Ovary (tissue), 9 donors: ENCODE measurements around the gene RNPC3. TPM values are rescaled to one million over a fixed set of nuclear protein-coding genes. Genes with fewer than 3 reads are reported as not detected.

ENCODE experiments used
- DNase-seq, 5 donors: peaks; one replicate each; pipeline ENCODE4 v3.0.0-alpha.2; 2019 to 2020
- H3K27ac ChIP-seq, 2 donors: fragments of 200-600 bp; one replicate each; pipeline versions ENCODE4 v1.5.1 to v1.8.0; 2019 to 2022
- H3K27me3 ChIP-seq: fragments of 200-600 bp; one replicate; pipeline ENCODE4 v1.8.0; 2022
- H3K36me3 ChIP-seq: fragments of 200-600 bp; sonication (generic); one replicate; pipeline ENCODE4 v1.5.1; 2019
- H3K4me1 ChIP-seq: one replicate; pipeline ENCODE4 v1.8.1; 2013; ENCODE audit warnings: mild to moderate bottlenecking, moderate library complexity; ENCODE audit not compliant: insufficient read depth
- H3K4me3 ChIP-seq: fragments of 200-600 bp; sonication (generic); one replicate; pipeline ENCODE4 v1.5.1; 2017
- H3K9me3 ChIP-seq, 2 donors: fragments of 200-600 bp in 1 of 2; sonication (generic) in 1 of 2; one replicate each; pipeline versions ENCODE4 v1.5.1 to v1.8.1; 2013 to 2019; ENCODE audit warnings: mild to moderate bottlenecking in 1 of 2, moderate library complexity in 1 of 2
- EP300 ChIP-seq: sonication (generic); formaldehyde crosslinking; IDR thresholded peaks from one replicate; pipeline ENCODE4 v1.6.1; 2017; ENCODE audit warnings: antibody characterized with exemption
- POLR2A ChIP-seq: fragments of 450-650 bp; IDR thresholded peaks from one replicate; pipeline ENCODE4 v1.6.1; 2017; ENCODE audit warnings: antibody characterized with exemption, mild to moderate bottlenecking, moderate library complexity
- WGBS, 3 donors: extraction: QIAGEN DNeasy Blood & Tissue Kit in 1 of 3; methylation state at CpG; one replicate each; pipeline versions ENCODE4 v1.1.5 to v1.1.7; 2013 to 2017; 5-methylcytosine and 5-hydroxymethylcytosine counted together
- intact Hi-C, 4 donors: fragments of 100-400 bp; cut with DNase I; formaldehyde crosslinking; loops; one replicate each; pipeline versions ENCODE4 v1.11.0 to v1.15.1; 2022 to 2023
- polyA plus RNA-seq, 2 donors: library from polyadenylated mRNA; stranded (reverse); fragments of 200-250 nt in 1 of 2; fragments of 350-450 nt in 1 of 2; fragmentation: Illumina TruSeq in 1 of 2; extraction: RNeasy Lipid Tissue Mini Kit (QIAGEN cat#74804) in 1 of 2; gene quantifications; one replicate each; pipeline ENCODE4 v1.2.3, GENCODE V29; 2013 to 2014
- total RNA-seq, 7 donors: library from RNA; depleted of rRNA in 2 of 7; stranded (reverse); fragments of >200 nt in 2 of 7; fragmentation: NEBNext Ultra II Directional in 3 of 7; extraction: Animal tissue kit (Norgen Biotek cat#: 25700) in 3 of 7; gene quantifications; one replicate each; pipeline versions ENCODE4 v1.1.0 to v1.2.4, GENCODE V29; 2016 to 2023
- TF ChIP-seq, protein P1 (sequence below), 3 donors: fragments of 450-650 bp in 2 of 3; fragments of 200-600 bp in 1 of 3; IDR thresholded peaks; one replicate each; pipeline versions ENCODE4 v1.5.1 to v1.8.0; 2016 to 2022; ENCODE audit warnings: antibody characterized with exemption in 3 of 3, mild to moderate bottlenecking in 1 of 3
- donor health status: DM: no; HTN: no; CAD: no; lungs with moderate emphysema.
- donor health status: DM: no; HTN: no; CAD: no.
- donor health status: Bipolar disorder and iron deficiency.
- donor health status: DM: yes; HTN: yes; CAD: no.
- donor health status: DM: no; HTN: no; CAD: no.
- donor health status: DM: yes; HTN: yes; CAD: no.

Gene RNPC3
- total and polyA plus RNA-seq, 9 donors, result 20.7 to 70.2 (median 30.7) TPM

DNA sequence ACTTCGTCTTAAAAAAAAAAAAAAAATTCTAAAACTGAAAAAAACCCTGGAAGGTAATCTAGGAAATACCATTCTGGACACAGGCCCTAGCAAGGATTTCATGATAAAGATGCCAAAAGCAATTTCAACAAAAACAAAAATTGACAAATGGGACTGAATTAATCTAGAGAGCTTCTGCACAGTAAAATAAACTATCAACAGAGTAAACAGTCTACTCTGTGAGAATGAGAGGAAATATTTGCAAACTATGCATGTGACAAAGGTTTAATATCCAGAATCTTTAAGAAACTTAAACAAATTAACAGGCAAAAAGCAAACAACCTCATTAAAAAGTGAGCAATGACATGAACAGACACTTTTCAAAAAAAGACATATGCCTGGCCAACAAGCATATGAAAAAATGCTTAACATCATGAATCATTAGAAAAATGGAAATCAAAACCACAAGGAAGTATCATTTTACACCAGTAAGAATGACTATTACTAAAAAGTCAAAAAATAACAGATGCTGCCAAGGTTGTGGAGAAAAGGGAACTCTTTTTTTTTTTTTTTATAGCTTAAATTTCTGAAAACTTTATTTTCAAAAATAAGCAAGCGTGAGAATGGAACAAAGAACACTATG lies 29.4 kb upstream of the RNPC3 start:
- no peaks in the 10 kb centered on the region for H3K27me3 ChIP-seq
- 72 to 79% (median 74%) methylated on average over 2 of the region's 2 CpGs for WGBS, 3 donors

GRCh38 chr1:103497404-103497803 lies 28.1 kb upstream of the RNPC3 start:
- intact Hi-C loops, result no loop called here
- no peaks in the 10 kb centered on the region for H3K36me3 ChIP-seq

More for the DNA sequence above, 29.4 kb upstream of the RNPC3 start:
- H3K4me1 ChIP-seq, result no peaks in the 10 kb centered on the region
- H3K36me3 ChIP-seq, result no peaks in the 10 kb centered on the region
- H3K27ac ChIP-seq, result no peak overlapping the region
- TF ChIP-seq POLR2A, result no peak
- TF ChIP-seq EP300, result no peak
- TF ChIP-seq, protein P1, sequence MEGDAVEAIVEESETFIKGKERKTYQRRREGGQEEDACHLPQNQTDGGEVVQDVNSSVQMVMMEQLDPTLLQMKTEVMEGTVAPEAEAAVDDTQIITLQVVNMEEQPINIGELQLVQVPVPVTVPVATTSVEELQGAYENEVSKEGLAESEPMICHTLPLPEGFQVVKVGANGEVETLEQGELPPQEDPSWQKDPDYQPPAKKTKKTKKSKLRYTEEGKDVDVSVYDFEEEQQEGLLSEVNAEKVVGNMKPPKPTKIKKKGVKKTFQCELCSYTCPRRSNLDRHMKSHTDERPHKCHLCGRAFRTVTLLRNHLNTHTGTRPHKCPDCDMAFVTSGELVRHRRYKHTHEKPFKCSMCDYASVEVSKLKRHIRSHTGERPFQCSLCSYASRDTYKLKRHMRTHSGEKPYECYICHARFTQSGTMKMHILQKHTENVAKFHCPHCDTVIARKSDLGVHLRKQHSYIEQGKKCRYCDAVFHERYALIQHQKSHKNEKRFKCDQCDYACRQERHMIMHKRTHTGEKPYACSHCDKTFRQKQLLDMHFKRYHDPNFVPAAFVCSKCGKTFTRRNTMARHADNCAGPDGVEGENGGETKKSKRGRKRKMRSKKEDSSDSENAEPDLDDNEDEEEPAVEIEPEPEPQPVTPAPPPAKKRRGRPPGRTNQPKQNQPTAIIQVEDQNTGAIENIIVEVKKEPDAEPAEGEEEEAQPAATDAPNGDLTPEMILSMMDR (IDR thresholded peaks at IDR 0.05), result no peak
- intact Hi-C loops, result no loop called here
- no peak overlapping the region for H3K4me3 ChIP-seq
- H3K9me3 ChIP-seq, result no peaks in the 10 kb centered on the region
- DNase-seq, result no peak

DNA sequence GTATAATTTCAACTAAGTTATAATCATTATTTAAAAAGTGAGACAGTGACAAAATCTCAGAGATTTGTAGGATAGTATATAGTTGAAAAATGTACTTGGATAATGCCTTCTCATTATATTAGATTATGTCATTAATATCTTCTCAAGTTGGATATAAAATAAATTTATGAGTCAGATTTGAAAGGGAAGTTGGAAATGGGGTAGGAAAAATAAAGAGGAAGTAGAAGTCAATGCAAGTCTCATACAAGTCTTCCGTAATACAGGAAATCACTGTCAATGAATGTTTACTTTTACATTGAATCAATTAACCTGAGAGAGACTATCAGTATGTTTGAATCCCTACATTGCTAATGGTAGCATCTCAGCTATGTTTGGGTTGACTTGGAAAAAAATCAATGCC lies 16.2 kb upstream of the RNPC3 start:
- intact Hi-C loops, result no loop called here
- 91 to 96% (median 94%) methylated on average over 1 of the region's 1 CpG for WGBS, 3 donors
- Histone ChIP-seq H3K27me3 (no peaks in the 10 kb centered on the region), H3K4me3 (no peak overlapping the region), H3K36me3 (no peaks in the 10 kb centered on the region), H3K27ac (no peak overlapping the region), H3K4me1 (no peaks in the 10 kb centered on the region), H3K9me3 (no peaks in the 10 kb centered on the region)
- no peak for DNase-seq
- TF ChIP-seq POLR2A (no peak), EP300 (no peak)
- TF ChIP-seq, protein P1 (IDR thresholded peaks at IDR 0.05), result no peak

More at GRCh38 chr1:103497404-103497803, 28.1 kb upstream of the RNPC3 start:
- Histone ChIP-seq H3K4me3 (no peak overlapping the region), H3K9me3 (no peaks in the 10 kb centered on the region), H3K4me1 (no peaks in the 10 kb centered on the region), H3K27me3 (no peaks in the 10 kb centered on the region), H3K27ac (no peak overlapping the region)
- TF ChIP-seq POLR2A, result no peak
- no peak for TF ChIP-seq EP300
- TF ChIP-seq, protein P1 (IDR thresholded peaks at IDR 0.05), result no peak
- DNase-seq, result no peak

DNA sequence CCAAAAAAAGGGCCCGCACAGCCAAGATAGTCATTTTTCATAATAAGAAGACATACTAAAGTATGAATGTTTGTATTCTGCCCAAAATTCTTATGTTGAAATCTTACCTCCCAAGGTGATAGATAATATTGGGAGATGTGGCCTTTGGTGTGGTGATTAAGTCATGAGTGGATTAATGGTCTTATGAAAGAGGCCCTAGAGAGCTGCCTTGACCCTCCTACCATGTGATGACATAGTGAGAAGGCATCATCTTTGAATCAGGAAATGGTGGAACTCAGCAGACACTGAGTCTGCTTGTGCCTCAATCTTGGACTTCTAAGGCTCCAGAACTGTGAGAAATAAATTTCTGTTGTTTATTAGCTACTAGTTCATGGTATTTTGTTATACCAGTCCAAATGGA lies 11.8 kb upstream of the RNPC3 start:
- 84 to 93% (median 88%) methylated on average over 1 of the region's 1 CpG for WGBS, 3 donors
- intact Hi-C loops, result no loop called here
- no peaks in the 10 kb centered on the region for H3K36me3 ChIP-seq
- DNase-seq, result no peak
- H3K9me3 ChIP-seq, result no peaks in the 10 kb centered on the region
- no peaks in the 10 kb centered on the region for H3K27me3 ChIP-seq
- H3K4me1 ChIP-seq, result no peaks in the 10 kb centered on the region
- TF ChIP-seq EP300 (no peak), POLR2A (no peak)
- TF ChIP-seq, protein P1 (IDR thresholded peaks at IDR 0.05), result no peak
- H3K27ac ChIP-seq, result no peak overlapping the region
- H3K4me3 ChIP-seq, result no peak overlapping the region
